HepG2 (cell line): ENCODE results near the gene SRSF1. TPM values are rescaled to one million over a fixed set of nuclear protein-coding genes. Genes with fewer than 3 reads are reported as not detected.

Experiments used
- AKAP8 ChIP-seq: sonication (generic); formaldehyde crosslinking; IDR thresholded peaks from 2 replicates; pipeline ENCODE4 v1.5.1; 2020; ENCODE audit warnings: mild to moderate bottlenecking, missing genetic modification reagents
- FOXA3 ChIP-seq: IDR thresholded peaks from 2 replicates; pipeline ENCODE4 v1.6.1; 2016; ENCODE audit warnings: missing genetic modification reagents, missing compliant biosample characterization
- FOXO1 ChIP-seq: sonication (generic); formaldehyde crosslinking; IDR thresholded peaks from 2 replicates; pipeline ENCODE4 v1.4.0; 2020; ENCODE audit warnings: missing genetic modification reagents
- KDM1A ChIP-seq: IDR thresholded peaks from 2 replicates; pipeline ENCODE4 v1.6.1; 2016; ENCODE audit warnings: missing compliant biosample characterization
- MED1 ChIP-seq: sonication (generic); formaldehyde crosslinking; IDR thresholded peaks from 2 replicates; pipeline ENCODE4 v1.4.0; 2020; ENCODE audit warnings: missing genetic modification reagents
- NFE2L1 ChIP-seq: sonication (generic); formaldehyde crosslinking; IDR thresholded peaks from 2 replicates; pipeline ENCODE4 v1.4.0; 2020; ENCODE audit warnings: missing genetic modification reagents, mild to moderate bottlenecking, borderline replicate concordance
- PREB ChIP-seq: sonication (generic); formaldehyde crosslinking; IDR thresholded peaks from 2 replicates; pipeline ENCODE4 v1.4.0; 2020; ENCODE audit warnings: missing genetic modification reagents
- SALL1 ChIP-seq: sonication (generic); formaldehyde crosslinking; IDR thresholded peaks from 2 replicates; pipeline ENCODE4 v1.8.0; 2022; ENCODE audit warnings: mild to moderate bottlenecking, missing genetic modification reagents
- SOX6 ChIP-seq, 2 experiments: fragments of 450-650 bp in 1 of 2; sonication (generic) in 1 of 2; formaldehyde crosslinking in 1 of 2; IDR thresholded peaks; 2 replicates each; pipeline versions ENCODE4 v1.4.0 to v1.6.1; 2017 to 2020; ENCODE audit warnings: antibody characterized with exemption in 1 of 2, mild to moderate bottlenecking in 1 of 2, missing genetic modification reagents in 1 of 2
- TAF1 ChIP-seq: sonication (generic); formaldehyde crosslinking; IDR thresholded peaks from 2 replicates; pipeline ENCODE4 v1.4.0; 2020; ENCODE audit warnings: missing genetic modification reagents
- USF2 ChIP-seq, 2 experiments: sonication (generic) in 1 of 2; formaldehyde crosslinking in 1 of 2; IDR thresholded peaks; 2 replicates each; pipeline versions ENCODE4 v1.5.1 to v1.6.1; 2011 to 2020; ENCODE audit warnings: borderline replicate concordance in 1 of 2, low read depth in 1 of 2, low read length in 1 of 2, mild to moderate bottlenecking in 1 of 2, missing genetic modification reagents in 1 of 2, moderate library complexity in 1 of 2
- ZBTB37 ChIP-seq: sonication (generic); formaldehyde crosslinking; IDR thresholded peaks from 2 replicates; pipeline ENCODE4 v1.4.0; 2020; ENCODE audit warnings: mild to moderate bottlenecking, missing genetic modification reagents
- ZHX1 ChIP-seq: sonication (generic); formaldehyde crosslinking; IDR thresholded peaks from 2 replicates; pipeline ENCODE4 v1.8.1; 2022; ENCODE audit warnings: low read depth, mild to moderate bottlenecking, missing genetic modification reagents
- ZNF563 ChIP-seq: sonication (generic); formaldehyde crosslinking; IDR thresholded peaks from 2 replicates; pipeline ENCODE4 v1.8.0; 2022; ENCODE audit warnings: mild to moderate bottlenecking, moderate library complexity, missing genetic modification reagents
- ZNF629 ChIP-seq: sonication (generic); formaldehyde crosslinking; conservative IDR thresholded peaks from 2 replicates; pipeline ENCODE4 v1.5.0; 2020; ENCODE audit warnings: missing genetic modification reagents
- ZNF75D ChIP-seq: sonication (generic); formaldehyde crosslinking; IDR thresholded peaks from 2 replicates; pipeline ENCODE4 v1.8.1; 2023; ENCODE audit warnings: missing genetic modification reagents, mild to moderate bottlenecking, borderline replicate concordance
- ZNF770 ChIP-seq: sonication (generic); formaldehyde crosslinking; IDR thresholded peaks from 2 replicates; pipeline ENCODE4 v1.5.0; 2020; ENCODE audit warnings: mild to moderate bottlenecking, missing genetic modification reagents
- ZSCAN22 ChIP-seq: sonication (generic); formaldehyde crosslinking; IDR thresholded peaks from 2 replicates; pipeline ENCODE4 v1.4.0; 2020; ENCODE audit warnings: mild to moderate bottlenecking, missing genetic modification reagents
- polyA plus RNA-seq, 8 experiments: library from polyadenylated mRNA; depleted of rRNA in 3 of 8; stranded (reverse) in 7 of 8; unstranded in 1 of 8; fragments of >200 nt; fragmentation: Illumina TruSeq in 4 of 8; extraction: Trizol in 4 of 8; gene quantifications; 2 replicates each; pipeline versions ENCODE4 v1.2.1 to v1.2.3, GENCODE V29; 2011 to 2016; ENCODE audit warnings: low read depth in 4 of 8, missing spikeins in 1 of 8, mixed read lengths in 1 of 8; ENCODE audit not compliant: insufficient read depth in 1 of 8
- total RNA-seq, 5 experiments: library from RNA; depleted of rRNA; stranded (reverse); fragments of >200 nt; fragmentation: Illumina TruSeq; extraction: Trizol; gene quantifications; 2 replicates each; pipeline ENCODE4 v1.2.3, GENCODE V29; 2016; ENCODE audit warnings: low read depth in 1 of 5

SRSF1 gene
- total and polyA plus RNA-seq, 2 of the 13 experiments (the other 11 are each of a cell fraction or from before 2014, with no cell fraction given), result 142 to 445 TPM

GRCh38 chr17:57987581-57988300, 19.3 kb downstream of the SRSF1 start, which contains the start of gene VEZF1 (continued):
- TF ChIP-seq NFE2L1 (CRISPR knock-in tag) (no peak), FOXA3 (CRISPR knock-in tag) (no peak; the same call in 1 of the 2 replicates), ZNF770 (CRISPR knock-in tag) (no peak), FOXO1 (CRISPR knock-in tag) (peak; percentile 56), ZBTB37 (CRISPR knock-in tag) (no peak), TAF1 (CRISPR knock-in tag) (peak; percentile 52; the same call in 1 of the 2 replicates), USF2 (IDR thresholded peaks at IDR 0.05; ENCODE audit: low read depth, low read length) (no peak), USF2 (CRISPR knock-in tag; IDR thresholded peaks at IDR 0.05; ENCODE audit: borderline replicate concordance) (no peak), ZHX1 (CRISPR knock-in tag) (peak; percentile 17; the same call in 1 of the 2 replicates), PREB (no peak), ZSCAN22 (no peak), ZNF629 (0 out of 2 replicates have a peak, but pooled peaks have one; percentile 27), ZNF563 (CRISPR knock-in tag) (0 out of 2 replicates have a peak, but pooled peaks have one; percentile 51), SALL1 (peak; percentile 57), ZNF75D (CRISPR knock-in tag) (no peak), SOX6 (IDR thresholded peaks at IDR 0.05) (no peak), SOX6 (CRISPR knock-in tag; IDR thresholded peaks at IDR 0.05) (no peak; the same call in 1 of the 2 replicates), KDM1A (CRISPR knock-in tag) (no peak), MED1 (CRISPR knock-in tag) (peak; percentile 20; the same call in 1 of the 2 replicates), AKAP8 (no peak)
